Thoracic aorta (tissue), 2 donors: Measurements from ENCODE around the gene PHGDH. TPM values are rescaled to one million over a fixed set of nuclear protein-coding genes. Genes with fewer than 3 reads are reported as not detected.

Experiments
- ATAC-seq: fragments of 150-250 bp; one replicate; pipeline ENCODE4 v1.8.0; 2017; ENCODE audit warnings: low read depth; ENCODE audit not compliant: insufficient number of reproducible peaks, low FRiP score
- DNase-seq: peaks from one replicate; pipeline ENCODE4 v3.0.0-alpha.2; 2020; ENCODE audit warnings: low spot score
- H3K27ac ChIP-seq, 2 donors: fragments of 200-600 bp; sonication (generic); 1 replicate in 1 of 2; 2 replicates in 1 of 2; pipeline ENCODE4 v1.5.1; 2016; ENCODE audit warnings: mild to moderate bottlenecking in 2 of 2, moderate library complexity in 2 of 2
- H3K27me3 ChIP-seq: fragments of 200-600 bp; sonication (generic); replicated peaks from 2 replicates; pipeline ENCODE4 v1.6.0; 2016; ENCODE audit warnings: mild to moderate bottlenecking; ENCODE audit not compliant: insufficient read depth
- H3K36me3 ChIP-seq: fragments of 200-600 bp; sonication (generic); one replicate; pipeline ENCODE4 v1.5.1; 2016
- H3K4me1 ChIP-seq, 2 donors: fragments of 200-600 bp; sonication (generic); 1 replicate in 1 of 2; 2 replicates in 1 of 2; pipeline versions ENCODE4 v1.5.1 to v1.6.0; 2016; ENCODE audit warnings: low read depth in 2 of 2, mild to moderate bottlenecking in 1 of 2; ENCODE audit not compliant: control insufficient read depth in 1 of 2
- H3K4me3 ChIP-seq: fragments of 200-600 bp; sonication (generic); 2 replicates; pipeline ENCODE4 v1.5.1; 2016; ENCODE audit warnings: mild to moderate bottlenecking
- H3K9me3 ChIP-seq: fragments of 200-600 bp; sonication (generic); 2 replicates; pipeline ENCODE4 v1.5.1; 2016
- CTCF ChIP-seq: fragments of 200-600 bp; sonication (generic); IDR thresholded peaks from one replicate; pipeline ENCODE4 v1.5.1; 2019; ENCODE audit warnings: antibody characterized with exemption
- total RNA-seq, 2 donors: library from RNA; depleted of rRNA; stranded (reverse); fragments of >200 nt; gene quantifications; one replicate each; pipeline versions ENCODE4 v1.1.0 to v1.2.3, GENCODE V29; 2016

PHGDH gene
- total RNA-seq, 2 donors from 2014 or later = 25.7 to 44.9 TPM

- DNase-seq = no peak
- TF ChIP-seq CTCF = no peak
These were observed 23.5 kb downstream of the PHGDH start for GRCh38 chr1:119735217-119735616.

DNA sequence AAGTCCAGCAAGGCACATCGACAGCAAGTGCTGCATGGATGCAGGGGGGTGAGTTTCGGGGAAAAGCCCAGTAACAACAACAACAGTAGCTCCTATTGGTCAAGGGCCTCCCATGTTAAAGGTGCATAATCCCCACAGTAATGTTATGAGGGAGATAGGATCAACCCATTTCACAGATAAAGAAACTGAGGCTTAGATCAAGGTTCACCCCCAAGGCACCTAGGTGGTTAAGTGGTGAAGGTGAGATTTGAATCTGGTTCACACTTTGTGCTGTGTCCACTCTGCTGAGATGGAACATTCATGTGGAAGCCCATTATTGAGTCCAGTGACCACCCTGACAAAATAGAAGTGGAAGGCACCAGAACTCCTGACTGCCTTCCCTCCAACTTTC is 24.9 kb downstream of the PHGDH start:
- Histone ChIP-seq H3K4me3 (no peak overlapping the region), H3K9me3 (no peaks in the 10 kb centered on the region), H3K4me1 (peaks cover 0 to 1% of the 10 kb centered on the region in 2 donors), H3K27ac (no peak overlapping the region), H3K27me3 (no peaks in the 10 kb centered on the region), H3K36me3 (peaks cover 4% of the 10 kb centered on the region)
- ATAC-seq (no peak), DNase-seq (no peak)
- no peak for TF ChIP-seq CTCF

More at GRCh38 chr1:119735217-119735616, 23.5 kb downstream of the PHGDH start:
- no peaks in the 10 kb centered on the region for H3K4me1 ChIP-seq
- no peaks in the 10 kb centered on the region for H3K27me3 ChIP-seq
- no peaks in the 10 kb centered on the region for H3K9me3 ChIP-seq
- no peak for ATAC-seq
- no peak overlapping the region for H3K4me3 ChIP-seq
- no peak overlapping the region for H3K27ac ChIP-seq
- H3K36me3 ChIP-seq = peaks cover 4% of the 10 kb centered on the region

DNA sequence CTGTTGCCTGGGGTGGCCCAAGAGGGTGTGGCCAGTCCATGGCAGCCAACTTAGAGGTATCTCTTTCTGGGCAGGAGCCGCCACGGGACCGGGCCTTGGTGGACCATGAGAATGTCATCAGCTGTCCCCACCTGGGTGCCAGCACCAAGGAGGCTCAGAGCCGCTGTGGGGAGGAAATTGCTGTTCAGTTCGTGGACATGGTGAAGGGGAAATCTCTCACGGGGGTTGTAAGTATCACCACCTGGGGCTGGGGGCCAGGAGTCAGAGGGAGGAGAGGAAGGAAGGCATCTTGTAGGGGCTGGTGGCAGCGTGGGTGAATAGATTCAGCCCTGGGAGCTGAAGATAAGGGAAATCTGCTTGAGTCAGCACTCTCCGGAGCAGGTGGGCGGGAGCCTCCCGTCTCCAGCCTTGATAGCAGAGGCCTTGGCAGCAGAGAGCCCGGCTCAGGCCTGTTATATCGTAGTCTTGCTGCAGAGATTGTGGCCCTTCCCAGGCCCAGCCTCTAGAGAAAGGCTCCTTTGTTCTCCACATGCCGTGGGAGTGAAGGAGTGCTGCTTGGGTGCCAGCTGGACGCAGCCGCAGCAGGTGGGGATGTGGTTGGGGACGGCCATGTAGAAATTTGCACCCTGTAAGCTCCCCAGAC is 25.4 kb downstream of the PHGDH start:
- H3K36me3 ChIP-seq = peaks cover 4% of the 10 kb centered on the region
- H3K27ac ChIP-seq = no peak overlapping the region
- H3K9me3 ChIP-seq = no peaks in the 10 kb centered on the region
- ATAC-seq = no peak
- no peak overlapping the region for H3K4me3 ChIP-seq
- H3K27me3 ChIP-seq = no peaks in the 10 kb centered on the region
- H3K4me1 ChIP-seq = peaks cover 4 to 6% of the 10 kb centered on the region in 2 donors
- no peak for TF ChIP-seq CTCF
- no peak for DNase-seq

DNA sequence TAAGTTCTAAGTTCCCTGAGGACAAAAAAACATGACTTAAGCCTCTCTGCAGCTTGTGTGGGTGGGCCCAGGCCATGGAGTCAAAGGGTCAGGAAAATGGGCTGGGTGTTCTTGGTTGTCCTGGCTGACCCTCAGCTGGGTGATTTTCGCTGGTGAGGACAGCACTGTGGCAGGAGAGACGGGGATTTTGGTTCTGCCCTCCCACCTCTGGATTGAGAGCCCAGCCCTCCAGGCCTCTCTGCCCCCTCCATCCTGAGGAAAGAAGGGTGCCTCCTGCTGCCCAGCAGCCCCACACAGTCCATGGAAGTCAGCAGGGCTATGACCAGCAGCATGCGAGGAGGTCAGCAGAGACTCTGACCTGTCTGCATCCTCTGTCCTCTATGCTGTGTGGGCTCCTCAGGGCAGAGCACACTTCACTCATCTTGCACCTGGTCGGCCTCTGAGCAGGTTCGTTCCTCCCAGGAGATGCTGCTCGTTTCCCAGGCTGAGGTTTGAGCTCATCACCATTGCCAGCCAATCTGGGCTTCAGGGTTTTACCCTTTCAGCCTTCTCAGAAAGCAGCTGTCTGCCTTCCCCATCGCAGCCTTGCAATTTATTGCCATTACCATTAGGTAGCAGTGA is 26.5 kb downstream of the PHGDH start:
- H3K36me3 ChIP-seq = peaks cover 4% of the 10 kb centered on the region
- no peaks in the 10 kb centered on the region for H3K27me3 ChIP-seq
- H3K4me1 ChIP-seq = peaks cover 7 to 17% of the 10 kb centered on the region in 2 donors
- no peaks in the 10 kb centered on the region for H3K9me3 ChIP-seq
- no peak overlapping the region for H3K4me3 ChIP-seq
- no peak overlapping the region for H3K27ac ChIP-seq
- TF ChIP-seq CTCF = no peak
- ATAC-seq (no peak), DNase-seq (no peak)

DNA sequence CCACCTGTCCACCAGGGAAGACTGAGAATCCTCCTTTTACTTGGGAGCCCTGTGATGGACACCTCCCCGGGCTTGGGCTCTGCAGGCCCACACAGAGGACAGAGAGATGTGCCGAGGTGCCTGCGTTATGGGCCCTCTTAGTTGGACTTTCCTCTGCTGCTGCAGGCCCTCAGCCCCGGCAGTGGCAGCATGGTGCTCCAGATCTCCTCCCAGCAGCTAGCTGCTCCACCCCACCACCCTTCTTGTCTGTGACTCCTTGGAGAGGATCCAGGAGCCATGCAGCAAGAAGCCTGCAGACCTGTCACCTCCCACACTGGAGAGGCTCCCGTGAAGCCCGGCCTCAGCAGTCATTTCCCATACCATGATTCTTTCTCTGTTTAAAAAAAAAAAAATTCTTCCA is 27.4 kb downstream of the PHGDH start:
- H3K9me3 ChIP-seq = no peaks in the 10 kb centered on the region
- ATAC-seq (no peak), DNase-seq (no peak)
- H3K4me3 ChIP-seq = no peak overlapping the region
- no peak for TF ChIP-seq CTCF
- no peak overlapping the region for H3K27ac ChIP-seq
- H3K36me3 ChIP-seq = peaks cover 4% of the 10 kb centered on the region
- peaks cover 7 to 26% of the 10 kb centered on the region in 2 donors for H3K4me1 ChIP-seq
- no peaks in the 10 kb centered on the region for H3K27me3 ChIP-seq
